NCI-H748 (cell line): ENCODE measurements around the gene RBM27.
"Not testable (repeated sequence)": the region's sequence is repeated elsewhere in the genome, so short reads cannot be mapped to it uniquely, and the experiment has no call there.

Experiments
- DNase-seq: peaks from one replicate; lab custom pipeline; 2025; ENCODE audit not compliant: unreplicated experiment; lab: John Stamatoyannopoulos, UW

Gene RBM27

GRCh38 chr5:146203011-146203871, at the start of gene RBM27:
RBM27 (plus strand) TSS chr5:146203605; CDS start chr5:146203766, 161 bp downstream.
- peak; percentile 99 for DNase-seq

GRCh38 chr5:146158255-146158654, 45.1 kb upstream of the RBM27 start:
- DNase-seq, result no peak

GRCh38 chr5:146164382-146164781, 39.0 kb upstream of the RBM27 start:
- DNase-seq, result no peak

- DNase-seq, result no peak
Measured at GRCh38 chr5:146165460-146165859, 37.9 kb upstream of the RBM27 start.

GRCh38 chr5:146165903-146166302, 37.5 kb upstream of the RBM27 start:
- no peak for DNase-seq

- DNase-seq, result no peak
Measured at GRCh38 chr5:146169076-146169475, 34.3 kb upstream of the RBM27 start.

GRCh38 chr5:146173049-146173448, 30.4 kb upstream of the RBM27 start:
- DNase-seq, result not testable (repeated sequence)

- no peak for DNase-seq
Measured at GRCh38 chr5:146173597-146173996, 29.8 kb upstream of the RBM27 start.

GRCh38 chr5:146176805-146177204, 26.6 kb upstream of the RBM27 start:
- no peak for DNase-seq

- DNase-seq, result no peak
Measured at GRCh38 chr5:146179696-146180095, 23.7 kb upstream of the RBM27 start.

- DNase-seq, result not testable (repeated sequence)
Measured at GRCh38 chr5:146183403-146183802, 20.0 kb upstream of the RBM27 start.

GRCh38 chr5:146185161-146185560, 18.2 kb upstream of the RBM27 start:
- no peak for DNase-seq

GRCh38 chr5:146188358-146188757, 15.0 kb upstream of the RBM27 start:
- DNase-seq, result no peak

- DNase-seq, result no peak
Measured at GRCh38 chr5:146192571-146193043, 10.8 kb upstream of the RBM27 start.

GRCh38 chr5:146193285-146193684, 10.1 kb upstream of the RBM27 start:
- DNase-seq, result no peak

- DNase-seq, result not testable (repeated sequence)
Measured at GRCh38 chr5:146194997-146195396, 8.4 kb upstream of the RBM27 start.

GRCh38 chr5:146196459-146197048, 6.9 kb upstream of the RBM27 start:
- no peak for DNase-seq

GRCh38 chr5:146199176-146199815, 4.1 kb upstream of the RBM27 start:
- no peak for DNase-seq

- DNase-seq, result not testable (repeated sequence)
Measured at GRCh38 chr5:146201795-146202194, 1.6 kb upstream of the RBM27 start.

- no peak for DNase-seq
Measured at GRCh38 chr5:146203872-146204192, 427 bp downstream of the RBM27 start.

- no peak for DNase-seq
Measured at GRCh38 chr5:146205499-146206202, 2.2 kb downstream of the RBM27 start.
